SK-N-SH (cell line): ENCODE results near the gene SPSB4.

Experiments
- YY1 ChIP-seq: IDR thresholded peaks from 2 replicates; pipeline ENCODE4 v1.4.0; 2012; ENCODE audit warnings: low read depth, mild to moderate bottlenecking
- TF ChIP-seq, protein P1 (sequence below): fragments of 200-600 bp; sonication (generic); IDR thresholded peaks from 2 replicates; pipeline ENCODE4 v1.6.1; 2017; ENCODE audit warnings: antibody characterized with exemption, mild to moderate bottlenecking, moderate library complexity
- TF ChIP-seq, protein P2 (sequence below): IDR thresholded peaks from 2 replicates; pipeline ENCODE4 v1.6.1; 2012; ENCODE audit warnings: mild to moderate bottlenecking, low read depth, low read length, moderate library complexity

DNA sequence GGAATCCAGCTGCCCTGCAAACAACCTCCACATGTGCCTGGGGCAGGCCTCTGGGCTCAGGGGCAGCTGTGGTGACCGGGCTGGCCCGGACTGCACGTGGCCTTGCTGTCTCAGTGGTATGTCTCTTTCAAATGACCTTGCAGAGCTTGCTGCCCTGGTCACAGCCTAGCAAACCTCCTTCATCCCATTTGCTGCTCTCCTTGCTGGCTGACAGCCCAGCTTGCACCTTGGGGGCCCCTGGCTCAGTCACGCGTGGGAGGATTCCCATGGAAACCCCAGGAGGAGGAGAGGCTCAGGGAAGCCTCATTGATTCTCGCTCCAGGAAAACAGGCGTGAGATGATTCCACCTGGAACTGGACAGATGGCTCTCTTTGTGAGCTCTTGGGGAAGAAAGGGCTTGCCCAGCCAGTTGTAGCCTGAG, 5.6 kb downstream of the SPSB4 start:
- TF ChIP-seq, protein P1, sequence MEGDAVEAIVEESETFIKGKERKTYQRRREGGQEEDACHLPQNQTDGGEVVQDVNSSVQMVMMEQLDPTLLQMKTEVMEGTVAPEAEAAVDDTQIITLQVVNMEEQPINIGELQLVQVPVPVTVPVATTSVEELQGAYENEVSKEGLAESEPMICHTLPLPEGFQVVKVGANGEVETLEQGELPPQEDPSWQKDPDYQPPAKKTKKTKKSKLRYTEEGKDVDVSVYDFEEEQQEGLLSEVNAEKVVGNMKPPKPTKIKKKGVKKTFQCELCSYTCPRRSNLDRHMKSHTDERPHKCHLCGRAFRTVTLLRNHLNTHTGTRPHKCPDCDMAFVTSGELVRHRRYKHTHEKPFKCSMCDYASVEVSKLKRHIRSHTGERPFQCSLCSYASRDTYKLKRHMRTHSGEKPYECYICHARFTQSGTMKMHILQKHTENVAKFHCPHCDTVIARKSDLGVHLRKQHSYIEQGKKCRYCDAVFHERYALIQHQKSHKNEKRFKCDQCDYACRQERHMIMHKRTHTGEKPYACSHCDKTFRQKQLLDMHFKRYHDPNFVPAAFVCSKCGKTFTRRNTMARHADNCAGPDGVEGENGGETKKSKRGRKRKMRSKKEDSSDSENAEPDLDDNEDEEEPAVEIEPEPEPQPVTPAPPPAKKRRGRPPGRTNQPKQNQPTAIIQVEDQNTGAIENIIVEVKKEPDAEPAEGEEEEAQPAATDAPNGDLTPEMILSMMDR = no peak
- TF ChIP-seq, protein P2, sequence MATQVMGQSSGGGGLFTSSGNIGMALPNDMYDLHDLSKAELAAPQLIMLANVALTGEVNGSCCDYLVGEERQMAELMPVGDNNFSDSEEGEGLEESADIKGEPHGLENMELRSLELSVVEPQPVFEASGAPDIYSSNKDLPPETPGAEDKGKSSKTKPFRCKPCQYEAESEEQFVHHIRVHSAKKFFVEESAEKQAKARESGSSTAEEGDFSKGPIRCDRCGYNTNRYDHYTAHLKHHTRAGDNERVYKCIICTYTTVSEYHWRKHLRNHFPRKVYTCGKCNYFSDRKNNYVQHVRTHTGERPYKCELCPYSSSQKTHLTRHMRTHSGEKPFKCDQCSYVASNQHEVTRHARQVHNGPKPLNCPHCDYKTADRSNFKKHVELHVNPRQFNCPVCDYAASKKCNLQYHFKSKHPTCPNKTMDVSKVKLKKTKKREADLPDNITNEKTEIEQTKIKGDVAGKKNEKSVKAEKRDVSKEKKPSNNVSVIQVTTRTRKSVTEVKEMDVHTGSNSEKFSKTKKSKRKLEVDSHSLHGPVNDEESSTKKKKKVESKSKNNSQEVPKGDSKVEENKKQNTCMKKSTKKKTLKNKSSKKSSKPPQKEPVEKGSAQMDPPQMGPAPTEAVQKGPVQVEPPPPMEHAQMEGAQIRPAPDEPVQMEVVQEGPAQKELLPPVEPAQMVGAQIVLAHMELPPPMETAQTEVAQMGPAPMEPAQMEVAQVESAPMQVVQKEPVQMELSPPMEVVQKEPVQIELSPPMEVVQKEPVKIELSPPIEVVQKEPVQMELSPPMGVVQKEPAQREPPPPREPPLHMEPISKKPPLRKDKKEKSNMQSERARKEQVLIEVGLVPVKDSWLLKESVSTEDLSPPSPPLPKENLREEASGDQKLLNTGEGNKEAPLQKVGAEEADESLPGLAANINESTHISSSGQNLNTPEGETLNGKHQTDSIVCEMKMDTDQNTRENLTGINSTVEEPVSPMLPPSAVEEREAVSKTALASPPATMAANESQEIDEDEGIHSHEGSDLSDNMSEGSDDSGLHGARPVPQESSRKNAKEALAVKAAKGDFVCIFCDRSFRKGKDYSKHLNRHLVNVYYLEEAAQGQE = no peak
- no peak for TF ChIP-seq YY1
